Fibroblast of gingiva (primary cell): ENCODE results near the gene KDM2B.
"Not testable (repeated sequence)": the region's sequence is repeated elsewhere in the genome, so short reads cannot be mapped to it uniquely, and the experiment has no call there.

ENCODE experiments used
- DNase-seq: peaks from one replicate; pipeline ENCODE4 v3.0.0-alpha.2; 2011; ENCODE audit warnings: low read depth

Gene KDM2B

DNA sequence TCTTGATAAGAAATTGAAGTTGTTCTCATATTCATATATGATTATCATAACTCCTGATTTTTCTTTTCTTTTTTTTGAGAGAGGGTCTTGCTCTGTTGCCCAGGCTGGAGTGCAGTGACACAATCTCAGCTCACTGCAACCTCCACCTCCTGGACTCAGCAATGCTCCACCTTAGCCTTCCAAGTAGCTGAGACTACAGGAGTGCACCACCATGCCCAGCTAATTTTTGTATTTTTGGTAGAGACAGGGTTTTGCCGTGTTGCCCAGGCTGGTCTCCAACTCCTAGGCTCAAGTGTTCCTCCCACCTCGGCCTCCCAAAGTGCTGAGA, 2.5 kb upstream of the KDM2B start:
- DNase-seq = not testable (repeated sequence)

DNA sequence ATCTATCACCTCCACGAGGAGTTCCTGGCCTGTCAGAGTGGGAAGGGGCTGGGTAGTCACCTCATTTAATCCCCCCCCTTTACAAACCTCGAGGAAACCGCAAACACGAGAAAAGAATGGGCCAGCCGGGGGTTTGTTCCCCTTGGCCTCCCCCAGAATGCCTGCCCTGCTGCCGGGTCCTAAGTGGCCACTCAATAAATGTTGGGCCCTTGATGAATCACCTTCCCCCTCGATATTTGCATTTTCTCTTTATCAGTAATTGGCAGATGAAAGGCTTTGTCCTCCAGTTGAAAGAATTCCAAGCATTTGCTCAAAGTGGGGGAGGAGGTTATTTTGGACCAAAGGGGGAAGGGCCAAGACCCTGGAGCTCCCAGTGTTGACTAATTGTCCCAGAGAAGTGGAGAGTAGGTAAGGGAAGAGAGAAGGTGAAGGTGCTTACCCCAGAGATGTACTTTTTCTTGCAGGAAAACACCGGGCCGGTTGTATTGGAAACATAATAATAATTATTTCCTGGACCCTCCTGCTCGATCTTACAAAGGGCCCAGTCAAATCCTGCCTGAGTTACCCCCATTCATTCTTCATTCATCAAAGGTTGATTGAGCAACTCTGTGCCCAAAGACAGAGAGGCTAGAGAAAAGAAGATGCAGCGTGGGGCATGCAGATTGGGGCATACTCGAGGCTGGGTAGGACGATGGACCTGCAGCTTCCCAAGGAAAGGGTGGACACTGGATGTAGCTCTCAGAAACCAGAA, 1.9 kb upstream of the KDM2B start:
- DNase-seq = no peak

DNA sequence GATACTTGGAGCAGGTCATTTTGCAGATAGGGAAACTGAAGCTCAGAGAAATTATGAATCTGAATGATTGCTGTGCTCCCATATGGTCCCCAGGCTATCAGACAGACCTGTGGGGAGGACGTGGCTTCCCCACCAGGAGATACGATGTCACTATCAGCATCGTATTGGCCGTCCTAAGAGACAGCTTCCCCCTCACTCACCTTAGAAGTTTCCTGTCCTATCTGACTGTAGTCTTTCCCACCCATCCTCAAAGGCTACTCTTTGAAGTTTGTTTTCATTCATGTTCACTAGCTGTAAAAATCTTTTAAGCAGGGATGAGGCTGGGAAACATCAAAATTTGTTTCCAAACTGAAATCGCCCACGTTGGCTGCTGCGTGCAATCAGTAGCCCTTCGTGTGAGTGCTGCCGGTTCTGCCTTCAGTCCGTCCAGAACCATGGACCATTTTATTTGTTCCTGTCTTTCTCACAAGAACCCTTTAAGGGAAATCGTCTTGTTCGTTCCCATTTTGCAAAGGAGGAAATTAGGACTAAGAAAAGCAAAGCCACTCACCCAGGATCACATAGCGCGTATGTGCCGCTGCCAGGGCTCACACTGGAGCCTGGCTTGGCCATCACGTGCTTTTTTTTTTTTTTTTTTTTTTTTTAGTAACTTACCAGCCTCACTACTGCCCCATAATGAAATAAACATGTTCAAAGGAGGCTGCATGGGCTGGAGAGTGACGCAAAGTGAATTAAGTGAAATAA, 1.0 kb upstream of the KDM2B start:
- peak; percentile 82 for DNase-seq

DNA sequence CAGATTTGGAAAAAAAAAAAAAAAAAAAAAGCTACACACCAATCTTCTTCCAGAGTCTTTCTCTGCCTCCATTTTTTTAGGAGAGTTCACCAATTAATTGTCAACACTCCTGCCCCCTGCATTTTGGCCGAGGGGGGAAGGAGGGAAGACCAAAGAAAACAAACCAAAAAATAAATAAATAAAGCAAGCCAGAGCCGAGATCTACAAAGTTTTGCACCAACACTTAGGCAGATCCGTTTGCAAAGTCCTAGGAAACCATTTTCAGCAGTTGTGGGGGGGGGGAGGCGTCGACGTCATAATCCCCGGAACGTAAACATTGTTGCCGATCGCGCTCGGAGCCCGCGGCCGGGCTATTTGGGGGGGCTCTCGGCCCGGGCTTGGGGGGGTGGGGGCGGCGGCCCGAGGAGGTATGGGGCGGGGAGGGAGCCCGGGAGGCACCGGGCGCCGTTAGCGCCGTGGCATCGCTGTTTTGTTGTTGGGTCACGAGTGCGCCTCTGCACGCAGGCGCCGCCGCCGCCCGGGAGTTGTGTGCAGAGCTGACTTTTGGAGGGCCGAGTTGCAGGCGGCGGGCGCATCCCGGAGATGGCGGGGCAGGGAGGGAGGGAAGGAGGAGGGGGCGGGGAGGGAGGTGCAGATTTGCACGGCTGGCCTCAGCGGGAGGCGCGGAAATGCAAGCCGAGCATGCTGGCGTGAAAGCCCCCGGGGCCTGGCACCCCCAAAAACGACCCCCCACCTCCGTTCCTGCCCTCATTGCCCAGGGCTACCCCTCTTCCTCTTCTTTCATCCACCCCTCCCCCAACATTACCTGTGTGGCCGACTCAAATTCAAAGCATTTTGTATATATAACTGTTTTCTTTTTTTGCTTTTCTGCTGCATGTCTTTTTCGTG, 598 bp downstream of the KDM2B start:
- DNase-seq = peak; percentile 54

DNA sequence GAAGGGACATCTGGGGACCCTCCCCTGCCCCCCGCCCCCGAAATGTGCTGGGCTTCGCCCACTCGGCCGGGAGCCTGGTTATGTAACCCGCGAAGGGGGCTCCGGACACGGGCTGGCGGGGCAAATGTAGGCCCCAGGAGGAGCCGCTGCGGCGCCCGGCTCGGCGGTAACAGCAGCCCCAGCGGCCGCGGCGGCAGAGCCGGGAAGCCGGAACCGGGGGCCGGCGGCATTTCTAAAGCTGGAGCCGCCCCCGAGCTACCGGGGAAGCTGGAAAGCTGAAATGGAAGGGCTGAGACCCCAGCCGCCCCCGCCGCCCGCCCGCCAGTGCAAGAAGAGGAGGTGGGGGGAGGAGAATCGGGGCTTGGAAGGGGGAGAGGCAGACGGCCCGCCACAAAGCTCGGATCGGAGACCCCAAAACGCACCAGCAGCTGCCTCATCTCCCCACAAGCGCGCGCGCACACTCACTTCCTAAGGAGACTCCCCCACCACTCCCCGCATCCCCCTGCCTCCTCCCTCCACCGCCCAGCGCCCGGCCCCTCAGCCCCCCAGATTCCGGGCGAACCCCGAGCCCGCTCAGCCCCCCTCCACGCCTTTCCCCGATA, 1.5 kb downstream of the KDM2B start:
- DNase-seq = no peak

DNA sequence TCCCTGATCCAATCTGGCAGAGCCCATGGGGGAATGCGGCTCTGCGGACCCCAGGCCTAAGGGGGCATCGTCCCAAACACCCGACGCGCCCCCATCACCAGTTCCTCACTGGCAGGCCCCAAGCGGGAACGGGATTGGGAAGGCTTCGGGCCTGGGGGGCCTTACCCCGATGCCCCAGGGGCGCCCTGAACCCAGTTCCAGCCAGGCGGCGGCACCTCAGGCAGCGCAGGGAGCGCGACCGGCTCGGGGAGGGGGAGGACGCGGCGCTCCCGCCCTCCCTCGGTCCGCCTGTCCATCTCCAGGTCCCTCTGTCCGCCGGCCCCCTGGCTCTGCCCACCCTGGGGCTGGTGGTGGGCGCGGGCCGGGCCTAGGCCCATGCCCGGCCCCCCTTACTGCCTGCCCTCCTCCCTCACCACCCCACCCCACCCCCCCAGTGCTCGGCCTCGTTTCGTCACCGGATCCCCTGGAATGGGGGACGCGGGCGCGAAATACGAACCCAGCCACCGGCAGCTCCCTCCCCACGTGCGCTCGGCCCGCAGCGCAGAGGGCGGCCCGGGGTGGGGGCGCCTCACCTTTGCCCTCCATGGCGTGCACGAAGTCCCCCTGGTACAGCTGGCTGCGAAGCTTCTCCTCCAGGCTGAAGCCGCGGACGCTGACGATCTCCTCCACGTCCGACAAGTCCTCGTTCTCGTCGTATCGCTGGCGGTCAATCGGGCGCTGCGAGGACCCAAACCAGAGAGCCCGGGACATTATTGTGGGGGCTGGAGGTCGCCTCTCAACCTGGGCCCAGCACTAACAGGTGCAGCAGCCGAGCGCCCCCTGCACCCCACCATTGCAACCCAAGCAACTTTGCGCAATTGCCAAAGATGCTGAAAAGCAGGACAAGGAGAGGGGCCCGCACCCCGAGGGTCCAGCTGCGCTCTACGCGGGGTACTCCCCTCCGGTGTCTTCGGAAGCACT, 2.3 kb downstream of the KDM2B start:
- no peak for DNase-seq

DNA sequence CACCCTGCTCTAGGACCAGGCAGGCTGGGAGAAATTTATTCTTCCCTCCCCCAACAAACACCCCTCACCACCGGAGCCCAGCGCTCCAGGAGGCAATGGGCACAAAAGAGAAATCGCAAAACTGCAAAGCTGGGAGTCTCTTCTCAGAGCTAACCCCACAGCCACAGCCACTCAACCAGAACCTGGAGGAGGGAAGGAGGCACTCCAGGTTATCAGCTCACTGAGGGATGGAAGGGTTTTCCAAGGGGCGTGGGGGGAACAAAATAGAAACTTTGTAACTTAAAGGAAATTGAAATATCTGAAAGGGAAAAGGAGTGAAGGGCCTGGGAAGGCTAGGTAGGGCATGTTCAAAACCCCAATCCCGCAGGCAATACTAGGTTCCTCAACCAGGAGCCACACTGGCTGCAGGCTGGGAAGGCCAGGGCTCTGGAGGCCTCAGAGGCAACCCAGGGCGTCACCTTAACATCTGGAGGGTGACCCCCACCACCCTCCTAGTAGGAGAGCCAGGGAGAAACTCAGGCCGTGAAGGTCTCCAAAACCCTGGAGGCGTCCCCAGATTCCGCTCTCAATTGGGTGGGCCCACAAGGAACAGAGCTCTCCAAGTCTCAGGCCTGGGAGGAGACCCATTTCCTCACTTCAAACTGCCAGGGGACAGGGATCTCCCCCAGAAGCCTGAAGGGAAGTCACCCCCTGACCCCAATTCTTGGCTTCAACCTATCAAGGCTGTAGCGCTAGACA, 3.2 kb downstream of the KDM2B start:
- DNase-seq = no peak

DNA sequence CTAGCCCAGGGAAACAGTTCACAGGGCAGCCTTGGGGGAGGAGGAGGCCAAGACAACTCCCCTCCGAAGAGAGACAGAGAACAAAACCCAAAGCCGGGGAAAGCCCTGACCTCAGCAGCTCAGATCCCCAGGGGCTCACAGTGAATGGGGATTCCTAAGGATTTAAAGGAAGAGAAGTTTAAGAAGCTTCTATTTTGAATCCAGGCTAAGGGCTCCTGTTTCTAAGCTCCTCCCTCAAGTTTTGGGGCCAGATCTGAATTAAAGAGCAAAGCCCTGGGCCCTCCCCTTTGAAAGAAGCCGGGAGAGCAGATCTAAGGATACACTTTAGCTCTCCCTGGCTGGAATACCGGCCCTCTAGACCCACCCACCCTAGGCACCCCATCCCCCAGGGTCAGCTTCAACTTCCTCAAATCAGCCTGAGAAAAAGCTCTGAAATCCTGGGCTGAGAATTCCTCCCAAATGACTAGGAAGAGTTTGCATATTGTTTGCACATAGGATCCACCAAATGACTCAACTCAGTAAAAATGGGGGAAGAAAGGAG, 3.9 kb downstream of the KDM2B start:
- DNase-seq = peak; percentile 69

DNA sequence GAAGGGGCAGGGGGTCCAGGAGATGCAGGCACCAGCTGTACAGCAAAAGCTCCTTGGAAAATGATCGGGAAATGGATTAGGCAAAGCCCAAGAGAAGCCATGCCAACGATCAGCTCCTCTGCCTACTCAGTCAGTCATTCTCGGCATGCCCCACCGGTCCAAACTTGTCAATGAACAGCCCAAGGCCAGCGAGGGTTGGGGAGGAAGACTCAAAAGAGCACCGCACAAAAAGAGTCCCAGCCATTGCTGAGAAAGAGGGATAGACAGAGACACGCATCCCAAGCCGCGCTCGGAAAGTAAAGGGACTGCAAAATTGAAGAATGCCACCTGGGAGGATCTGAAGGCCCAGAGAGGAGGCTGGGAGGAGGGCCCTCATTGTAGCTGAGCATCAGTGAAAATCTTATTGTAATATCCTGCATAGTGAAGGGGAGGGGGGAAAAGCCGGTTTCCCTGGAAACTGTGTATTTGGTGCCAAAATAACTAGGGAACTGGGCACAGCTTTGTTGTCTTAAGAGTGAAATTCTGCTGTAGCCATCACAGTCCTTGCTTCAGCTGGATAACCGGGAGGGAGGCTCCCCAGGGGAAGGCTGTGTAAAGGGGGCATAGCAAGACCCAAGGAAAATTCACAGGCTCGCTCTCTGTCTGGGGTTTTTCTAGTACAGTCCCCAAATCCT, 4.7 kb downstream of the KDM2B start:
- no peak for DNase-seq

DNA sequence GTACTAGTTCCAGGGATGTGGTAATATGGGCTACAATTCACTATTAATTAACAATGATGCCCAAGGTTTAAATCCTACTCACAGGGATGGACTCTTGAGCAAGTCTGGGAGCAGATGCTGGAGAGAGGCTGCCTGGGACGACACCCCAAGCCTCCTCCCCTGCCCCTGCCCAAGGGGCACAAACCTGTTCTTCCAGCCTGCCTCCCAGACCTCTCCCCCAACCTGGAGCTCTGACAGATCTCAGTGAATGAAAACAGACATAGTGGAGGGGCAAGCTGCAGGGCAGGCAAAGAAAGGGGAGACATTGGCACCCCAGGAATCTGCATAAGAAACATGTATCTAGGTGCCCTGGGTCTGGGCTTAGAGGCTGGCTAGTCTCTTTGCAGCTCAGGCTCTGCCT, 5.8 kb downstream of the KDM2B start:
- DNase-seq = no peak

DNA sequence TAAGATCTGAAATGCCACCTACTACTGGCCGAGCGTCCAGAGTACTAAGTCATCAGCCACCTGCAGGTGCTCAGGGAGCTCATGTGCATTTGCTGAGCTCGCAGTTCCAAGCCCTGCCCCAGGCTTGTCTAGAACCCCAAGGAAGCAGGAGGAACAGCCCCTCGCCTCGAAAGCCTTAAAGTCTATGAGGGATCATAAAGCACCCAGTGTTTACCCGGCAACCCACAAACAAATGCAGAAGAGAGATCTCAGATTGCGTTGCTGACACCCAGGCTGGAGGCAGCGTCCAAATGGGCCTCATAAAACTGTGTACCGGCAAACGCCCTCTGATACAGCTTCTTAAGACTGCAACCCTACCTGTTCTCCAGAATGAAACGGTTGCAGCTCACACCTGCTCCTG, 6.8 kb downstream of the KDM2B start:
- DNase-seq = no peak

DNA sequence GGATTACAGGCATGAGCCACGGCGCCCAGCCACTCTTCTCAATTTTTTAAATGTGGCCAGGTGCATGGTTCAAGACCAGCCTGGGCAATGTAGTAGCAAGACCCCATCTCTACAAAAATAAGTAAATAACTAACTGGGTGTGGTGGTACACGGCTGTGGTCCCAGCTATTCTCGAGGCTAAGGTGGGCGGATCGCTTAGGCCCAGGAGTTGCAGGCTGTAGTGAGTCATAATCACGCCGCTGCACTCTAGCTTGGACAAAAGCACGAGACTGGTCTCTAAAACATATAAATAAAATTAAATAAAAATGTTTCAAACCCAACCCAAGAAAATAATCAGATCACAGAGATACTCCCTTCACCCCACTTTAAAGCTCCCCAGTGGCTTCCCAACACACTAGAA, 8.9 kb downstream of the KDM2B start:
- DNase-seq = no peak

DNA sequence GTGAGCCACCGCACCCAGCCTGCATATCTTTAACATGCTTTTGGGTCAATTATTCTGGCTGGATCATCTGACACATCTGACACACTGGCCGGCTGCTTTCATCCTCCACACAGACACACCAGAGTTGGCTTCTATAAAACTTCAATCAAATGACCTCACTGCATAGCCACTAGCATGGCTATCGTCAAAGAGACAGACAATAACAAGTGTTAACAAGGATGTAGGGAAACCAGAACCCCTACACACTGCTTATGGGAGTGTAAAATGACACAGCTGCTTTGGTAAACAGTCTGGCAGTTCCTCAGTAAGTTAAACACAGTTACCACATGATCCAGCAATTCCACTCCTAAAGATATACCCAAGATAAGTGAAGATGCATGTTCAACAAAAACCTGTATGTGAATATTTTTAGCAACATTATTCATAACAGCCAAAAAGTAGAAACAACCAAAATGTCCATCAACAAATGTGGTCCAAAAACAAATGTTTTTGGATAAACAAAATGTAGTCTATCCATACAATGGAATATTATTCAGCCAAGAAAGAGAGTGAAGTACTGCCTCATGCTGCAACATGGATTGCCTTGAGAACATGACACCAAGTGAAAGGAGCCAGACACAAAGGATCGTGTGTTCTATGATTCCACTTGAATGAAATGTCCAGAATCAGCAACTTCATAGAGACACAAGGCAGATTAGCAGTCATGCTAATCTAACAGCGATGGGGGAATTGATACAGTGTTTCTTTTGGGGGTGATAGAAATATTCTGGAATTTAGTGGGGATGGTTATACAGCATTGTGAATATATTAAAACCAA, 10.1 kb downstream of the KDM2B start:
- no peak for DNase-seq

DNA sequence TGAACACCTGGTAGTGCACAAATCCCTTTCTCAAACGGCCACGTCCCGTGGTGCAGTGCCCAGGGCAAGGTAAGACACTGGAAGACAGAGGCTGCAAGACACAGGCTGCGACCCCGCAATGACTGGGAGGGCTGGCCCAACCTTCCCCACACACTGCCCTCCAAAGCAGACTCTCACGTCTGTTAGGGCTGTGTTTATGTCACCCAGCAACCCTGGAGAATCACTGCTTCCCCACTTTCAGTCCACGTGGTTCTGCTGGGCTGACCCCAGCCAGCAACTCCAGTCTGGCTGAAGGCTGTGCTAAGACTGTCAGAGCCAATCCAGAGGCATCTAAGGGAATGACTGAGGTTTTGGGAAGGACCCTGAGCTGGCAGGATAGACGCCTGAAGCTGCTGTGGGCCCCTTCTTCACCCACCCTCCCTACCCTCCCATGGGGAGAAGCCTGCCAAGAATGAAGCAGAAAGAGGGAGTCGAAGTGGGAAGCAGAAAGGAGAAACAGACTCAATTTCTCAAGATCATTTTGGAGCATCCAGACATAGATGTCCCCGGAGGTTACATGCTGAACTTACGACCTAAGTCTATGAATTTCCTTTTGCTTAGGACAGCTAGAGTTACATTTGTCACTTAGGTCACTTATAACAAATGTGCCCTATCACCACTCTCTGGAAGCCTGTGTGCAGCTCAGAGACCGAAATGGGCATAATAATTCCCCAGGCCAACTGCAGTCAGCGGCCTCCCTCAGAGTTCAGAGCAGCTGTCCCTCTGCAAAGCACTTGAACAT, 11.7 kb downstream of the KDM2B start:
- no peak for DNase-seq

DNA sequence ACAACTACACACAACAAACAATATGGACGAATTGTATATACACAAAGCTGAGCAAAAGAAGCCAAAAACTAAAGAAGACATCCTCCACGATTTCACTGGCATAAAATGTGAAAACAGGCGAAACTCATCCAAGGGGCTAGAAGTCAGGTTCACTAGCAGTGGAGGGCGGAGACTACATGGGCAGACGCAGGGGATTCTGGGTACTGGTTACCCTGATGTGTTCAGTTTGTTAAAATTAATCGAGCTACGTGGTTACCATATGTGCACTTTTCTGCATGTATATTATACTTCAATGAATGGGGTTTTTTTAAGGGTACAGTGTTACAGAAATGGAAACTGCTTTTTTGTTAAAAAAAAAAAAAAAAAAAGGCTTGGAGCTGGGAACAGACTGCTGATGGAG, 12.3 kb downstream of the KDM2B start:
- DNase-seq = no peak

DNA sequence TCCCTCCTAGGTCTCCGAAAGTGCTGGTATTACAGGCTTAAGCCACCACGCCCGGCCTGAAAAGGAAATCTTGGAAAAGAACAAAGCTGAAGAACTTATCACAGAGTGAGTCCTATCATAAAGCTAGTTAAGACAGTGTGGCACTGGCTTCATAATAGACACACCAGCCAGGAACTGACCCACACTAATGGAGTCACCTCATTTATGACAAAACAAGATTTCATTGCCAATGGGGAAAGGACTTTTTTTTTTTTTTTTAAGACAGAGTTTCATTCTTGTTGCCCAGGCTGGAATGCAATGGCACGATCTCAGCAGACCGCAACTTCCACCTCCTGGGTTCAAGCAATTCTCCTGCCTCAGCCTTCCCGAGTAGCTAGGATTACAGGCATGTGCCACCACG, 15.7 kb downstream of the KDM2B start:
- no peak for DNase-seq

DNA sequence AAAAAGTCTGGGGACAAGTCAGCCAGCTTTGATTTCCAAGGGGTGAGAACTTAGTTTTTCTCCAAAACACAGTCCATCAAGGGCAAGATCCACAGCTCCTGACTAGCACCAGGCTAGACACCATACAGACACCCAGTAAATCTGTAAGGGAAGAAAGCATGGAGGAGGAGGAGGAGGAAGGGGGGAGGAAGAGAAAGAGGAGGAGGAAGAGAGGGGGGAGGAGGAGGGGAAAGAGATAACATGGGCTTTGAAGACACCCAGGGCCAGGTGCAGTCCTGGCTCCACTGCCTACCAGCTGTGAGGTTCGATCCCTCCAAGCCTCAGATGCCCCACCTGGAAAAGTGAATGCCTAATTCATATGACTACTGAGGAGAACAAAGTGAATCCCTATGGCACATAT, 18.3 kb downstream of the KDM2B start:
- DNase-seq = no peak

DNA sequence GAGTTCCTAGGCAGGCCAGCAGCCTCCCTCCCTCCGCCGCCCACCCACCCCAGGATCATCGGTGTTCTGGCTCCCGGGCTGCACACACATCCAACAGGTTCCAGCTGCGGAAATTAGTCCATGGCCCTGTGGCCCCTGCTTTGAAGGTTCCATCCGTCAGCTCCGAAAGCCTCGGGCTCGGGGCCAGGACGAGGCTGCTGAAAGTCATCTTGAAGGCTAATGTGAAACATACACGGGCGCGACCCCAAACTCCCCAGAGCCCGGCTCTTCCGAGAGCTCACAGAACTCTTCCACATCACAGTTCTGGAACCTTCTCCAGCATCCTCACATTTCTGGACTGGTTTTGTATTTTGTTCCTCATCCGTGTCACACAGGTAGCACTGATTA, 19.8 kb downstream of the KDM2B start:
- DNase-seq = no peak
